Measurements from ENCODE around the gene PIGZ.

The PIGZ gene

GRCh38 chr3:197001106-197001971 lies 32.7 kb upstream of the PIGZ start:
- DNase-seq, result no peak

GRCh38 chr3:197000211-197000610 lies 31.6 kb upstream of the PIGZ start:
- DNase-seq, result no peak

GRCh38 chr3:196998966-196999760 lies 30.5 kb upstream of the PIGZ start:
- no peak for DNase-seq

GRCh38 chr3:196997311-196997710 lies 28.7 kb upstream of the PIGZ start:
- DNase-seq, result no peak

- no peak for DNase-seq
Observed at GRCh38 chr3:196996454-196997265, 28.0 kb upstream of the PIGZ start.

- no peak for DNase-seq
Observed at GRCh38 chr3:196995646-196996355, 27.2 kb upstream of the PIGZ start.

- DNase-seq, result no peak
Observed at GRCh38 chr3:196995027-196995426, 26.4 kb upstream of the PIGZ start.

GRCh38 chr3:196994056-196994455 lies 25.4 kb upstream of the PIGZ start:
- no peak for DNase-seq

GRCh38 chr3:196992461-196993065 lies 23.9 kb upstream of the PIGZ start:
- no peak for DNase-seq

GRCh38 chr3:196991581-196992460 lies 23.2 kb upstream of the PIGZ start:
- no peak for DNase-seq

- DNase-seq, result no peak
Observed at GRCh38 chr3:196990601-196991007, 22.0 kb upstream of the PIGZ start.

- DNase-seq, result peak; percentile 66
Observed at GRCh38 chr3:196989721-196990262, 21.2 kb upstream of the PIGZ start.

- DNase-seq, result no peak
Observed at GRCh38 chr3:196988241-196989029, 19.8 kb upstream of the PIGZ start.

GRCh38 chr3:196987022-196987421 lies 18.4 kb upstream of the PIGZ start:
- no peak for DNase-seq

GRCh38 chr3:196985954-196986885 lies 17.6 kb upstream of the PIGZ start:
- no peak for DNase-seq

- DNase-seq, result no peak
Observed at GRCh38 chr3:196985298-196985697, 16.7 kb upstream of the PIGZ start.

GRCh38 chr3:196983186-196983585 lies 14.6 kb upstream of the PIGZ start:
- no peak for DNase-seq

- no peak for DNase-seq
Observed at GRCh38 chr3:196981657-196982056, 13.0 kb upstream of the PIGZ start.

GRCh38 chr3:196979545-196979944 lies 10.9 kb upstream of the PIGZ start:
- DNase-seq, result no peak

Measured in NCI-H774 (cell line).